Measurements from ENCODE around the gene KCTD18.

Gene KCTD18

GRCh38 chr2:200443376-200443775 is 66.5 kb downstream of the KCTD18 start:
- Histone ChIP-seq H3K36me3 (replicated peaks; ENCODE audit: low read depth, low read length) (no peaks in the 10 kb centered on the region), H3K4me2 (ENCODE audit: low read length) (no peak overlapping the region), H3K79me2 (ENCODE audit: low read length) (no peaks in the 10 kb centered on the region), H3K4me3 (ENCODE audit: low read length) (no peak overlapping the region), H3K27ac (ENCODE audit: low read length) (no peak overlapping the region), H3K9me3 (ENCODE audit: insufficient read depth, low read length) (no peaks in the 10 kb centered on the region), H3K27me3 (ENCODE audit: low read depth, low read length) (0 out of 2 replicates have a peak, but pooled peaks cover 6% of the 10 kb centered on the region), H4K20me1 (ENCODE audit: insufficient read depth, low read length) (no peaks in the 10 kb centered on the region), H3K9ac (ENCODE audit: low read length) (no peak overlapping the region), H3K4me1 (ENCODE audit: low read length) (no peaks in the 10 kb centered on the region), H2AFZ (ENCODE audit: low read depth, low read length) (no peak overlapping the region)
- TF ChIP-seq, protein P1, sequence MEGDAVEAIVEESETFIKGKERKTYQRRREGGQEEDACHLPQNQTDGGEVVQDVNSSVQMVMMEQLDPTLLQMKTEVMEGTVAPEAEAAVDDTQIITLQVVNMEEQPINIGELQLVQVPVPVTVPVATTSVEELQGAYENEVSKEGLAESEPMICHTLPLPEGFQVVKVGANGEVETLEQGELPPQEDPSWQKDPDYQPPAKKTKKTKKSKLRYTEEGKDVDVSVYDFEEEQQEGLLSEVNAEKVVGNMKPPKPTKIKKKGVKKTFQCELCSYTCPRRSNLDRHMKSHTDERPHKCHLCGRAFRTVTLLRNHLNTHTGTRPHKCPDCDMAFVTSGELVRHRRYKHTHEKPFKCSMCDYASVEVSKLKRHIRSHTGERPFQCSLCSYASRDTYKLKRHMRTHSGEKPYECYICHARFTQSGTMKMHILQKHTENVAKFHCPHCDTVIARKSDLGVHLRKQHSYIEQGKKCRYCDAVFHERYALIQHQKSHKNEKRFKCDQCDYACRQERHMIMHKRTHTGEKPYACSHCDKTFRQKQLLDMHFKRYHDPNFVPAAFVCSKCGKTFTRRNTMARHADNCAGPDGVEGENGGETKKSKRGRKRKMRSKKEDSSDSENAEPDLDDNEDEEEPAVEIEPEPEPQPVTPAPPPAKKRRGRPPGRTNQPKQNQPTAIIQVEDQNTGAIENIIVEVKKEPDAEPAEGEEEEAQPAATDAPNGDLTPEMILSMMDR (IDR thresholded peaks at IDR 0.05; ENCODE audit: low read depth, low read length): no peak
- TF ChIP-seq EZH2phosphoT487 (IDR thresholded peaks at IDR 0.05; ENCODE audit: low read depth): no peak

GRCh38 chr2:200442471-200442870 is 67.4 kb downstream of the KCTD18 start:
- Histone ChIP-seq H3K27ac (ENCODE audit: low read length) (no peak overlapping the region), H3K9me3 (ENCODE audit: insufficient read depth, low read length) (no peaks in the 10 kb centered on the region), H3K9ac (ENCODE audit: low read length) (no peak overlapping the region), H3K79me2 (ENCODE audit: low read length) (no peaks in the 10 kb centered on the region), H3K36me3 (replicated peaks; ENCODE audit: low read depth, low read length) (no peaks in the 10 kb centered on the region), H4K20me1 (ENCODE audit: insufficient read depth, low read length) (no peaks in the 10 kb centered on the region), H3K27me3 (ENCODE audit: low read depth, low read length) (0 out of 2 replicates have a peak, but pooled peaks cover 6% of the 10 kb centered on the region), H3K4me2 (ENCODE audit: low read length) (no peak overlapping the region), H3K4me3 (ENCODE audit: low read length) (no peak overlapping the region), H3K4me1 (ENCODE audit: low read length) (no peaks in the 10 kb centered on the region), H2AFZ (ENCODE audit: low read depth, low read length) (no peak overlapping the region)
- TF ChIP-seq, protein P1 (IDR thresholded peaks at IDR 0.05; ENCODE audit: low read depth, low read length): no peak
- no peak for TF ChIP-seq EZH2phosphoT487 (IDR thresholded peaks at IDR 0.05; ENCODE audit: low read depth)

DNA sequence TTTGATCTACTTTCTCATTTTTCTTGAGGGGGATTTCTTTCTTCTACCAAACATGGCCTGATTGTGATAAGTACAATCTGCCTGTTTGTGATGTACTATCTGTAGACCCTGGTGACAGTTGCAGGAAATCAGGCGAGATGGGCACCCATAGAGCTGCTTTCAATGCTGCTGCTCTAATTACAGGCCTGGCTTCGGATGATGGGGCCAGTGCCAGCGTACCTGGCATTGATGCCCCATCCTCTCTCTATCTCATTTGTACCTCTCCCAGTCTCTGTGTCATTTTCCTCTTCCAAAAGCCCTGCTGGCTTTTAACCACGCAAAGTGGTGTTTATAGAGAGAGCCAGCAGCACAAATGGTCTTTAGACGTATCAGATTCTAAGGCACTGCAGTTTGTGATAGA is 69.9 kb downstream of the KCTD18 start:
- no peaks in the 10 kb centered on the region for H3K9me3 ChIP-seq (ENCODE audit: insufficient read depth, low read length)
- no peaks in the 10 kb centered on the region for H3K36me3 ChIP-seq (replicated peaks; ENCODE audit: low read depth, low read length)
- no peaks in the 10 kb centered on the region for H3K79me2 ChIP-seq (ENCODE audit: low read length)
- H3K27me3 ChIP-seq (ENCODE audit: low read depth, low read length): 0 out of 2 replicates have a peak, but pooled peaks cover 6% of the 10 kb centered on the region
- H3K27ac ChIP-seq (ENCODE audit: low read length): no peak overlapping the region
- TF ChIP-seq, protein P1 (IDR thresholded peaks at IDR 0.05; ENCODE audit: low read depth, low read length): no peak
- TF ChIP-seq EZH2phosphoT487 (IDR thresholded peaks at IDR 0.05; ENCODE audit: low read depth): no peak
- no peak overlapping the region for H3K4me3 ChIP-seq (ENCODE audit: low read length)
- no peaks in the 10 kb centered on the region for H4K20me1 ChIP-seq (ENCODE audit: insufficient read depth, low read length)
- no peaks in the 10 kb centered on the region for H3K4me1 ChIP-seq (ENCODE audit: low read length)
- H2AFZ ChIP-seq (ENCODE audit: low read depth, low read length): no peak overlapping the region
- no peak overlapping the region for H3K9ac ChIP-seq (ENCODE audit: low read length)
- no peak overlapping the region for H3K4me2 ChIP-seq (ENCODE audit: low read length)

All from OCI-LY3 (cell line).